Measurements from ENCODE around the gene STK17B. TPM values are rescaled to one million over a fixed set of nuclear protein-coding genes. Genes with fewer than 3 reads are reported as not detected.

Gene STK17B
- total and polyA plus RNA-seq, 2 experiments from 2014 or later = 5.7 to 13.7 TPM

DNA sequence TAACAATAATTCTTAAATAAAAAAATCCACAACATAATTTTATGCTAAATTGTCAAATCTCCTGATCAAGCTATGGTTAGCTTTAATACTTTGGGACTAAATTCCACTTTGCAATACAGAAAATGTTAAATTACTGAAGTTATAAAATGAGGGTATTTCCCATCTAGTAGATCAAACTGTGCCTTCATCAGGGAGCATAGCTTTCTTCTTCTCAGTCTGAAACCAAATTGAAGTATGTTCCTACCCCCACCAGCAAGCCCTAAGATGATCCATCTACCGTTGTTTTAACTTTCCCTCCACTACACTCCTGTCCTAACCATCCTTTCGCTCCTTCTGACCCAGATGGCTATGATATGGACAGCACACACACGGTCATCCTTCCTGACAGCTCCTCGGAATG lies 24.4 kb upstream of the STK17B start:
- Mint-ChIP-seq H3K4me3 (no peak overlapping the region), H3K4me1 (no peaks in the 10 kb centered on the region), H3K27me3 (ENCODE audit: insufficient read depth, low read depth, poor library complexity) (peaks cover 2% of the 10 kb centered on the region), H3K9me3 (no peaks in the 10 kb centered on the region), H3K36me3 (ENCODE audit: low read depth) (no peaks in the 10 kb centered on the region), H3K27ac (no peak overlapping the region)
- Histone ChIP-seq H3K27me3 (ENCODE audit: insufficient read depth) (no peaks in the 10 kb centered on the region), H3F3A (replicated peaks; ENCODE audit: low read depth) (no peaks in the 10 kb centered on the region), H3K79me2 (replicated peaks; ENCODE audit: insufficient read depth) (no peaks in the 10 kb centered on the region), H4K20me1 (replicated peaks; ENCODE audit: insufficient read depth) (no peaks in the 10 kb centered on the region), H3K4me2 (no peak overlapping the region), H3K4me3 (no peak overlapping the region), H3K9me2 (ENCODE audit: insufficient read depth) (no peaks in the 10 kb centered on the region), H3K36me3 (ENCODE audit: insufficient read depth) (no peaks in the 10 kb centered on the region), H3K4me1 (ENCODE audit: insufficient read depth) (no peaks in the 10 kb centered on the region), H2AFZ (no peak overlapping the region), H3K27ac (ENCODE audit: low read depth) (no peak overlapping the region)
- ATAC-seq (no peak), DNase-seq (ENCODE audit: low spot score) (no peak)
- TF ChIP-seq EZH2 (IDR thresholded peaks at IDR 0.05; ENCODE audit: low read depth, unreplicated experiment) = no peak
- TF ChIP-seq, protein P1, sequence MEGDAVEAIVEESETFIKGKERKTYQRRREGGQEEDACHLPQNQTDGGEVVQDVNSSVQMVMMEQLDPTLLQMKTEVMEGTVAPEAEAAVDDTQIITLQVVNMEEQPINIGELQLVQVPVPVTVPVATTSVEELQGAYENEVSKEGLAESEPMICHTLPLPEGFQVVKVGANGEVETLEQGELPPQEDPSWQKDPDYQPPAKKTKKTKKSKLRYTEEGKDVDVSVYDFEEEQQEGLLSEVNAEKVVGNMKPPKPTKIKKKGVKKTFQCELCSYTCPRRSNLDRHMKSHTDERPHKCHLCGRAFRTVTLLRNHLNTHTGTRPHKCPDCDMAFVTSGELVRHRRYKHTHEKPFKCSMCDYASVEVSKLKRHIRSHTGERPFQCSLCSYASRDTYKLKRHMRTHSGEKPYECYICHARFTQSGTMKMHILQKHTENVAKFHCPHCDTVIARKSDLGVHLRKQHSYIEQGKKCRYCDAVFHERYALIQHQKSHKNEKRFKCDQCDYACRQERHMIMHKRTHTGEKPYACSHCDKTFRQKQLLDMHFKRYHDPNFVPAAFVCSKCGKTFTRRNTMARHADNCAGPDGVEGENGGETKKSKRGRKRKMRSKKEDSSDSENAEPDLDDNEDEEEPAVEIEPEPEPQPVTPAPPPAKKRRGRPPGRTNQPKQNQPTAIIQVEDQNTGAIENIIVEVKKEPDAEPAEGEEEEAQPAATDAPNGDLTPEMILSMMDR (conservative IDR thresholded peaks at IDR 0.05; ENCODE audit: low read depth in 2 of 2) = no peak
- TF ChIP-seq STAT1 (IDR thresholded peaks at IDR 0.05; ENCODE audit: unreplicated experiment) = no peak
- no peak for TF ChIP-seq CREB1 (CRISPR knock-in tag; IDR thresholded peaks at IDR 0.05; ENCODE audit: low read depth)
- no peak for TF ChIP-seq NANOG (IDR thresholded peaks at IDR 0.05; ENCODE audit: borderline replicate concordance)
- TF ChIP-seq, protein P2, sequence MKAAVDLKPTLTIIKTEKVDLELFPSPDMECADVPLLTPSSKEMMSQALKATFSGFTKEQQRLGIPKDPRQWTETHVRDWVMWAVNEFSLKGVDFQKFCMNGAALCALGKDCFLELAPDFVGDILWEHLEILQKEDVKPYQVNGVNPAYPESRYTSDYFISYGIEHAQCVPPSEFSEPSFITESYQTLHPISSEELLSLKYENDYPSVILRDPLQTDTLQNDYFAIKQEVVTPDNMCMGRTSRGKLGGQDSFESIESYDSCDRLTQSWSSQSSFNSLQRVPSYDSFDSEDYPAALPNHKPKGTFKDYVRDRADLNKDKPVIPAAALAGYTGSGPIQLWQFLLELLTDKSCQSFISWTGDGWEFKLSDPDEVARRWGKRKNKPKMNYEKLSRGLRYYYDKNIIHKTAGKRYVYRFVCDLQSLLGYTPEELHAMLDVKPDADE (IDR thresholded peaks at IDR 0.05) = no peak
- TF ChIP-seq ZNF114 (CRISPR knock-in tag; IDR thresholded peaks at IDR 0.05) = no peak
- TF ChIP-seq, protein P3, sequence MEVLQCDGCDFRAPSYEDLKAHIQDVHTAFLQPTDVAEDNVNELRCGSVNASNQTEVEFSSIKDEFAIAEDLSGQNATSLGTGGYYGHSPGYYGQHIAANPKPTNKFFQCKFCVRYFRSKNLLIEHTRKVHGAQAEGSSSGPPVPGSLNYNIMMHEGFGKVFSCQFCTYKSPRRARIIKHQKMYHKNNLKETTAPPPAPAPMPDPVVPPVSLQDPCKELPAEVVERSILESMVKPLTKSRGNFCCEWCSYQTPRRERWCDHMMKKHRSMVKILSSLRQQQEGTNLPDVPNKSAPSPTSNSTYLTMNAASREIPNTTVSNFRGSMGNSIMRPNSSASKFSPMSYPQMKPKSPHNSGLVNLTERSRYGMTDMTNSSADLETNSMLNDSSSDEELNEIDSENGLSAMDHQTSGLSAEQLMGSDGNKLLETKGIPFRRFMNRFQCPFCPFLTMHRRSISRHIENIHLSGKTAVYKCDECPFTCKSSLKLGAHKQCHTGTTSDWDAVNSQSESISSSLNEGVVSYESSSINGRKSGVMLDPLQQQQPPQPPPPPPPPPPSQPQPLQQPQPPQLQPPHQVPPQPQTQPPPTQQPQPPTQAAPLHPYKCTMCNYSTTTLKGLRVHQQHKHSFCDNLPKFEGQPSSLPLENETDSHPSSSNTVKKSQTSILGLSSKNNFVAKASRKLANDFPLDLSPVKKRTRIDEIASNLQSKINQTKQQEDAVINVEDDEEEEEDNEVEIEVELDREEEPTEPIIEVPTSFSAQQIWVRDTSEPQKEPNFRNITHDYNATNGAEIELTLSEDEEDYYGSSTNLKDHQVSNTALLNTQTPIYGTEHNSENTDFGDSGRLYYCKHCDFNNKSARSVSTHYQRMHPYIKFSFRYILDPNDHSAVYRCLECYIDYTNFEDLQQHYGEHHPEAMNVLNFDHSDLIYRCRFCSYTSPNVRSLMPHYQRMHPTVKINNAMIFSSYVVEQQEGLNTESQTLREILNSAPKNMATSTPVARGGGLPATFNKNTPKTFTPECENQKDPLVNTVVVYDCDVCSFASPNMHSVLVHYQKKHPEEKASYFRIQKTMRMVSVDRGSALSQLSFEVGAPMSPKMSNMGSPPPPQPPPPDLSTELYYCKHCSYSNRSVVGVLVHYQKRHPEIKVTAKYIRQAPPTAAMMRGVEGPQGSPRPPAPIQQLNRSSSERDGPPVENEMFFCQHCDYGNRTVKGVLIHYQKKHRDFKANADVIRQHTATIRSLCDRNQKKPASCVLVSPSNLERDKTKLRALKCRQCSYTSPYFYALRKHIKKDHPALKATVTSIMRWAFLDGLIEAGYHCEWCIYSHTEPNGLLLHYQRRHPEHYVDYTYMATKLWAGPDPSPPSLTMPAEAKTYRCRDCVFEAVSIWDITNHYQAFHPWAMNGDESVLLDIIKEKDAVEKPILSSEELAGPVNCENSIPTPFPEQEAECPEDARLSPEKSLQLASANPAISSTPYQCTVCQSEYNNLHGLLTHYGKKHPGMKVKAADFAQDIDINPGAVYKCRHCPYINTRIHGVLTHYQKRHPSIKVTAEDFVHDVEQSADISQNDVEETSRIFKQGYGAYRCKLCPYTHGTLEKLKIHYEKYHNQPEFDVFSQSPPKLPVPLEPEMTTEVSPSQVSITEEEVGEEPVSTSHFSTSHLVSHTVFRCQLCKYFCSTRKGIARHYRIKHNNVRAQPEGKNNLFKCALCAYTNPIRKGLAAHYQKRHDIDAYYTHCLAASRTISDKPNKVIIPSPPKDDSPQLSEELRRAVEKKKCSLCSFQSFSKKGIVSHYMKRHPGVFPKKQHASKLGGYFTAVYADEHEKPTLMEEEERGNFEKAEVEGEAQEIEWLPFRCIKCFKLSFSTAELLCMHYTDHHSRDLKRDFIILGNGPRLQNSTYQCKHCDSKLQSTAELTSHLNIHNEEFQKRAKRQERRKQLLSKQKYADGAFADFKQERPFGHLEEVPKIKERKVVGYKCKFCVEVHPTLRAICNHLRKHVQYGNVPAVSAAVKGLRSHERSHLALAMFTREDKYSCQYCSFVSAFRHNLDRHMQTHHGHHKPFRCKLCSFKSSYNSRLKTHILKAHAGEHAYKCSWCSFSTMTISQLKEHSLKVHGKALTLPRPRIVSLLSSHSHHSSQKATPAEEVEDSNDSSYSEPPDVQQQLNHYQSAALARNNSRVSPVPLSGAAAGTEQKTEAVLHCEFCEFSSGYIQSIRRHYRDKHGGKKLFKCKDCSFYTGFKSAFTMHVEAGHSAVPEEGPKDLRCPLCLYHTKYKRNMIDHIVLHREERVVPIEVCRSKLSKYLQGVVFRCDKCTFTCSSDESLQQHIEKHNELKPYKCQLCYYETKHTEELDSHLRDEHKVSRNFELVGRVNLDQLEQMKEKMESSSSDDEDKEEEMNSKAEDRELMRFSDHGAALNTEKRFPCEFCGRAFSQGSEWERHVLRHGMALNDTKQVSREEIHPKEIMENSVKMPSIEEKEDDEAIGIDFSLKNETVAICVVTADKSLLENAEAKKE (CRISPR knock-in tag; IDR thresholded peaks at IDR 0.05) = no peak
- no peak for TF ChIP-seq POLR2AphosphoS5 (IDR thresholded peaks at IDR 0.05; ENCODE audit: low read depth)
- no peak for TF ChIP-seq JUNB (IDR thresholded peaks at IDR 0.05; ENCODE audit: unreplicated experiment)
- no peak for TF ChIP-seq ZNF331 (CRISPR knock-in tag; IDR thresholded peaks at IDR 0.05; ENCODE audit: low read depth)
- TF ChIP-seq, protein P4, sequence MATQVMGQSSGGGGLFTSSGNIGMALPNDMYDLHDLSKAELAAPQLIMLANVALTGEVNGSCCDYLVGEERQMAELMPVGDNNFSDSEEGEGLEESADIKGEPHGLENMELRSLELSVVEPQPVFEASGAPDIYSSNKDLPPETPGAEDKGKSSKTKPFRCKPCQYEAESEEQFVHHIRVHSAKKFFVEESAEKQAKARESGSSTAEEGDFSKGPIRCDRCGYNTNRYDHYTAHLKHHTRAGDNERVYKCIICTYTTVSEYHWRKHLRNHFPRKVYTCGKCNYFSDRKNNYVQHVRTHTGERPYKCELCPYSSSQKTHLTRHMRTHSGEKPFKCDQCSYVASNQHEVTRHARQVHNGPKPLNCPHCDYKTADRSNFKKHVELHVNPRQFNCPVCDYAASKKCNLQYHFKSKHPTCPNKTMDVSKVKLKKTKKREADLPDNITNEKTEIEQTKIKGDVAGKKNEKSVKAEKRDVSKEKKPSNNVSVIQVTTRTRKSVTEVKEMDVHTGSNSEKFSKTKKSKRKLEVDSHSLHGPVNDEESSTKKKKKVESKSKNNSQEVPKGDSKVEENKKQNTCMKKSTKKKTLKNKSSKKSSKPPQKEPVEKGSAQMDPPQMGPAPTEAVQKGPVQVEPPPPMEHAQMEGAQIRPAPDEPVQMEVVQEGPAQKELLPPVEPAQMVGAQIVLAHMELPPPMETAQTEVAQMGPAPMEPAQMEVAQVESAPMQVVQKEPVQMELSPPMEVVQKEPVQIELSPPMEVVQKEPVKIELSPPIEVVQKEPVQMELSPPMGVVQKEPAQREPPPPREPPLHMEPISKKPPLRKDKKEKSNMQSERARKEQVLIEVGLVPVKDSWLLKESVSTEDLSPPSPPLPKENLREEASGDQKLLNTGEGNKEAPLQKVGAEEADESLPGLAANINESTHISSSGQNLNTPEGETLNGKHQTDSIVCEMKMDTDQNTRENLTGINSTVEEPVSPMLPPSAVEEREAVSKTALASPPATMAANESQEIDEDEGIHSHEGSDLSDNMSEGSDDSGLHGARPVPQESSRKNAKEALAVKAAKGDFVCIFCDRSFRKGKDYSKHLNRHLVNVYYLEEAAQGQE (IDR thresholded peaks at IDR 0.05; ENCODE audit: unreplicated experiment) = no peak
- no peak for TF ChIP-seq EZH2phosphoT487 (IDR thresholded peaks at IDR 0.05; ENCODE audit: unreplicated experiment)

Data from GM23338 (cell line).